H1 (cell line): ENCODE data around the gene SHISAL1. TPM values are rescaled to one million over a fixed set of nuclear protein-coding genes. Genes with fewer than 3 reads are reported as not detected.

Experiments used
- CTCF ChIA-PET: fragments of 300-600 bp; sonication (Branson Sonifier 250); formaldehyde crosslinking; loops from one replicate; lab custom pipeline; 2021; ENCODE audit not compliant: partially characterized antibody; lab: Charles Lee
- POLR2A ChIA-PET: fragments of 300-600 bp; sonication (Branson Sonifier 250); formaldehyde crosslinking; loops from one replicate; lab custom pipeline; 2021; ENCODE audit warnings: inconsistent platforms; ENCODE audit not compliant: partially characterized antibody; lab: Charles Lee
- DNase-seq, 2 experiments: peaks; one replicate each; pipeline versions ENCODE4 v3.0.0 to v3.0.0-alpha.2; 2010 to 2022; ENCODE audit warnings: low spot score in 2 of 2, low read depth in 1 of 2, mixed read lengths in 1 of 2
- FAIRE-seq: peaks from 2 replicates; lab custom pipeline; 2011; peaks lifted over from hg19 to GRCh38; lab: Jason Lieb, UNC
- H2AFZ ChIP-seq: 2 replicates; pipeline ENCODE4 v1.8.1; 2012; ENCODE audit warnings: low read length, inconsistent platforms
- H2AK5ac ChIP-seq: 2 replicates; pipeline ENCODE4 v1.6.1; 2013; ENCODE audit warnings: low read depth, low read length
- H2BK120ac ChIP-seq: replicated peaks from 2 replicates; pipeline ENCODE3; 2013; ENCODE audit warnings: low read depth, low read length, inconsistent platforms
- H2BK12ac ChIP-seq: 2 replicates; pipeline ENCODE4 v1.6.1; 2013; ENCODE audit warnings: low read depth, low read length
- H2BK15ac ChIP-seq: 2 replicates; pipeline ENCODE4 v1.6.1; 2013; ENCODE audit warnings: low read length
- H2BK20ac ChIP-seq: 2 replicates; pipeline ENCODE4 v1.6.1; 2013; ENCODE audit warnings: low read length
- H2BK5ac ChIP-seq: 2 replicates; pipeline ENCODE4 v1.6.1; 2013; ENCODE audit warnings: low read depth, low read length
- H3K14ac ChIP-seq: 2 replicates; pipeline ENCODE4 v1.6.1; 2013; ENCODE audit warnings: inconsistent platforms; ENCODE audit not compliant: insufficient read length
- H3K18ac ChIP-seq: 2 replicates; pipeline ENCODE4 v1.6.1; 2013; ENCODE audit warnings: low read length; ENCODE audit errors: extremely low read depth
- H3K23ac ChIP-seq: 2 replicates; pipeline ENCODE4 v1.6.1; 2013; ENCODE audit warnings: inconsistent platforms; ENCODE audit not compliant: insufficient read length
- H3K23me2 ChIP-seq: 2 replicates; pipeline ENCODE4 v1.6.1; 2013; ENCODE audit warnings: low read depth, low read length
- H3K27ac ChIP-seq: 2 replicates; pipeline ENCODE4 v1.6.1; 2011; ENCODE audit warnings: low read depth, low read length, inconsistent platforms
- H3K27me3 ChIP-seq, 4 experiments: replicated peaks in 1 of 4; 1 replicate in 1 of 4; 2 replicates in 3 of 4; pipeline versions ENCODE4 v1.6.1 to v1.8.1; 2011 to 2013; ENCODE audit warnings: low read length in 3 of 4, mild to moderate bottlenecking in 3 of 4, inconsistent platforms in 2 of 4, mixed read lengths in 2 of 4, moderate library complexity in 1 of 4; ENCODE audit not compliant: control insufficient read depth in 3 of 4, insufficient read depth in 3 of 4; ENCODE audit errors: extremely low read depth in 1 of 4
- H3K36me3 ChIP-seq, 4 experiments: 2 replicates each; pipeline versions ENCODE4 v1.6.1 to v1.8.1; 2011 to 2013; ENCODE audit warnings: mild to moderate bottlenecking in 4 of 4, low read length in 3 of 4, moderate library complexity in 2 of 4, control low read depth in 1 of 4, inconsistent platforms in 1 of 4; ENCODE audit not compliant: insufficient read depth in 4 of 4, control insufficient read depth in 2 of 4
- H3K4ac ChIP-seq: replicated peaks from 2 replicates; pipeline ENCODE3; 2013; ENCODE audit warnings: low read length, low read depth, mixed read lengths, inconsistent platforms; ENCODE audit not compliant: insufficient read length
- H3K4me1 ChIP-seq, 4 experiments: replicated peaks in 1 of 4; 1 replicate in 1 of 4; 2 replicates in 3 of 4; pipeline versions ENCODE4 v1.6.1 to v1.8.1; 2011 to 2013; ENCODE audit warnings: low read length in 3 of 4, inconsistent platforms in 2 of 4, mixed read lengths in 1 of 4; ENCODE audit not compliant: insufficient read depth in 4 of 4, control insufficient read depth in 3 of 4
- H3K4me2 ChIP-seq, 2 experiments: 2 replicates each; pipeline versions ENCODE4 v1.6.1 to v1.8.1; 2011 to 2013; ENCODE audit warnings: low read depth in 2 of 2, low read length in 2 of 2, control low read depth in 1 of 2, inconsistent platforms in 1 of 2, mild to moderate bottlenecking in 1 of 2; ENCODE audit not compliant: insufficient read depth in 1 of 2
- H3K4me3 ChIP-seq, 4 experiments: fragments of 200-600, 300-600 bp in 1 of 4; sonication (generic), shearing (Covaris generic), sonication (Bioruptor Twin) in 1 of 4; 2 replicates each; pipeline versions ENCODE4 v1.5.1 to v1.8.1; 2011 to 2016; ENCODE audit warnings: low read length in 4 of 4, low read depth in 3 of 4, control low read depth in 2 of 4, inconsistent platforms in 2 of 4, mild to moderate bottlenecking in 2 of 4, mixed read lengths in 1 of 4, moderate library complexity in 1 of 4; ENCODE audit not compliant: insufficient read depth in 2 of 4; ENCODE audit errors: extremely low read depth in 1 of 4
- H3K56ac ChIP-seq: replicated peaks from 2 replicates; pipeline ENCODE3; 2013; ENCODE audit warnings: low read depth, mild to moderate bottlenecking, mixed read lengths, low read length, inconsistent platforms; ENCODE audit not compliant: insufficient read length
- H3K79me1 ChIP-seq: 2 replicates; pipeline ENCODE4 v1.6.1; 2013; ENCODE audit warnings: low read depth, low read length, control low read depth
- H3K79me2 ChIP-seq, 2 experiments: 2 replicates each; pipeline versions ENCODE4 v1.6.1 to v1.8.1; 2012 to 2013; ENCODE audit warnings: low read length in 2 of 2, mild to moderate bottlenecking in 2 of 2, inconsistent platforms in 1 of 2; ENCODE audit not compliant: insufficient read depth in 2 of 2, control insufficient read depth in 1 of 2
- H3K9ac ChIP-seq, 4 experiments: replicated peaks in 1 of 4; 1 replicate in 1 of 4; 2 replicates in 3 of 4; pipeline versions ENCODE4 v1.6.1 to v1.8.1; 2011 to 2013; ENCODE audit warnings: low read depth in 3 of 4, low read length in 3 of 4, control low read depth in 2 of 4, mild to moderate bottlenecking in 2 of 4, moderate library complexity in 2 of 4, inconsistent platforms in 1 of 4; ENCODE audit errors: extremely low read depth in 1 of 4
- H3K9me3 ChIP-seq, 2 experiments: 2 replicates each; pipeline versions ENCODE4 v1.6.1 to v1.8.1; 2012 to 2013; ENCODE audit warnings: mild to moderate bottlenecking in 2 of 2, moderate library complexity in 2 of 2, control low read depth in 1 of 2, inconsistent platforms in 1 of 2, low read depth in 1 of 2, low read length in 1 of 2, mixed read lengths in 1 of 2; ENCODE audit not compliant: insufficient read depth in 2 of 2
- H4K20me1 ChIP-seq, 2 experiments: replicated peaks in 1 of 2; 2 replicates each; pipeline versions ENCODE3 to v1.8.1; 2011 to 2013; ENCODE audit warnings: inconsistent platforms in 2 of 2, low read length in 2 of 2, mild to moderate bottlenecking in 1 of 2; ENCODE audit not compliant: insufficient read depth in 2 of 2, control insufficient read depth in 1 of 2
- H4K5ac ChIP-seq: 2 replicates; pipeline ENCODE4 v1.6.1; 2013; ENCODE audit warnings: low read length, low read depth, mixed read lengths, inconsistent platforms; ENCODE audit not compliant: insufficient read length
- H4K8ac ChIP-seq: 2 replicates; pipeline ENCODE4 v1.8.0; 2013; ENCODE audit warnings: mild to moderate bottlenecking, moderate library complexity, low read length, inconsistent platforms; ENCODE audit not compliant: insufficient read depth; ENCODE audit errors: extremely low read depth
- H4K91ac ChIP-seq: replicated peaks from 2 replicates; pipeline ENCODE3; 2013; ENCODE audit warnings: low read length, mixed read lengths, inconsistent platforms; ENCODE audit not compliant: insufficient read length
- BACH1 ChIP-seq: IDR thresholded peaks from 2 replicates; pipeline ENCODE4 v1.6.1; 2012; ENCODE audit warnings: low read length, improper control_type of control experiment
- BRCA1 ChIP-seq: IDR thresholded peaks from 2 replicates; pipeline ENCODE4 v1.6.1; 2012; ENCODE audit warnings: low read depth, low read length, improper control_type of control experiment
- CBX5 ChIP-seq: fragments of 300-800, 300-1000 bp; sonication (generic); IDR thresholded peaks from 2 replicates; pipeline ENCODE4 v1.7.1; 2016; ENCODE audit warnings: antibody characterized with exemption, low read length, low read depth
- CEBPB ChIP-seq: IDR thresholded peaks from 2 replicates; pipeline ENCODE4 v1.6.1; 2012; ENCODE audit warnings: low read depth, low read length
- CHD1 ChIP-seq: IDR thresholded peaks from 2 replicates; pipeline ENCODE4 v1.6.1; 2012; ENCODE audit warnings: low read depth, low read length, improper control_type of control experiment
- CTBP2 ChIP-seq: IDR thresholded peaks from 2 replicates; pipeline ENCODE4 v1.7.0; 2011; ENCODE audit warnings: borderline replicate concordance, mild to moderate bottlenecking, moderate library complexity, mixed read lengths, low read length; ENCODE audit not compliant: insufficient read depth, insufficient read length
- GTF2F1 ChIP-seq: IDR thresholded peaks from 2 replicates; pipeline ENCODE4 v1.6.1; 2012; ENCODE audit warnings: low read depth, low read length, improper control_type of control experiment, borderline replicate concordance
- ZNF274 ChIP-seq: IDR thresholded peaks from 2 replicates; pipeline ENCODE4 v1.7.0; 2012; ENCODE audit warnings: low read length, borderline replicate concordance; ENCODE audit errors: extremely low read depth
- WGBS, 2 experiments: shearing (Covaris generic) in 1 of 2; methylation state at CpG; one replicate each; pipeline versions ENCODE4 v1.1.6 to v1.1.7; 2013 to 2015; ENCODE audit warnings: low lambda C conversion rate in 2 of 2, mixed read lengths in 2 of 2, inconsistent platforms in 1 of 2, low coverage in 1 of 2, missing lambda C conversion rate in 1 of 2; ENCODE audit not compliant: insufficient replicate concordance in 2 of 2, insufficient coverage in 1 of 2, insufficient read length in 1 of 2; ENCODE audit errors: extremely low coverage in 1 of 2, missing lambda C conversion rate in 1 of 2; 5-methylcytosine and 5-hydroxymethylcytosine counted together
- polyA plus RNA-seq, 7 experiments: library from polyadenylated mRNA; depleted of rRNA in 3 of 7; stranded (reverse) in 5 of 7; unstranded in 2 of 7; fragments of >200 nt in 5 of 7; fragments of 200-250 nt in 2 of 7; gene quantifications; 1 replicate in 5 of 7; 2 replicates in 1 of 7; 4 replicates in 1 of 7; pipeline versions ENCODE4 v1.2.1 to v1.2.3, GENCODE V29; 2011 to 2013; ENCODE audit warnings: missing spikeins in 2 of 7, mixed read lengths in 2 of 7
- total RNA-seq: library from RNA; stranded (reverse); fragmentation: NEBNext Ultra II Directional; extraction: Animal tissue kit (Norgen Biotek cat#: 25700); gene quantifications from 2 replicates; pipeline ENCODE4 v1.2.1, GENCODE V29; 2021
- TF ChIP-seq, protein P1 (sequence below), 3 experiments: IDR thresholded peaks; 1 replicate in 2 of 3; 2 replicates in 1 of 3; pipeline versions ENCODE4 v1.5.1 to v1.6.1; 2011; ENCODE audit warnings: low read length in 3 of 3, mild to moderate bottlenecking in 3 of 3, inconsistent platforms in 2 of 3, low read depth in 1 of 3, moderate library complexity in 1 of 3; ENCODE audit not compliant: insufficient read depth in 1 of 3; ENCODE audit errors: control extremely low read depth in 1 of 3

SHISAL1 gene
- total and polyA plus RNA-seq, 2 of the 8 experiments (the other 6 are each of a cell fraction or from before 2014, with no cell fraction given): 3.7 to 5.8 TPM

DNA sequence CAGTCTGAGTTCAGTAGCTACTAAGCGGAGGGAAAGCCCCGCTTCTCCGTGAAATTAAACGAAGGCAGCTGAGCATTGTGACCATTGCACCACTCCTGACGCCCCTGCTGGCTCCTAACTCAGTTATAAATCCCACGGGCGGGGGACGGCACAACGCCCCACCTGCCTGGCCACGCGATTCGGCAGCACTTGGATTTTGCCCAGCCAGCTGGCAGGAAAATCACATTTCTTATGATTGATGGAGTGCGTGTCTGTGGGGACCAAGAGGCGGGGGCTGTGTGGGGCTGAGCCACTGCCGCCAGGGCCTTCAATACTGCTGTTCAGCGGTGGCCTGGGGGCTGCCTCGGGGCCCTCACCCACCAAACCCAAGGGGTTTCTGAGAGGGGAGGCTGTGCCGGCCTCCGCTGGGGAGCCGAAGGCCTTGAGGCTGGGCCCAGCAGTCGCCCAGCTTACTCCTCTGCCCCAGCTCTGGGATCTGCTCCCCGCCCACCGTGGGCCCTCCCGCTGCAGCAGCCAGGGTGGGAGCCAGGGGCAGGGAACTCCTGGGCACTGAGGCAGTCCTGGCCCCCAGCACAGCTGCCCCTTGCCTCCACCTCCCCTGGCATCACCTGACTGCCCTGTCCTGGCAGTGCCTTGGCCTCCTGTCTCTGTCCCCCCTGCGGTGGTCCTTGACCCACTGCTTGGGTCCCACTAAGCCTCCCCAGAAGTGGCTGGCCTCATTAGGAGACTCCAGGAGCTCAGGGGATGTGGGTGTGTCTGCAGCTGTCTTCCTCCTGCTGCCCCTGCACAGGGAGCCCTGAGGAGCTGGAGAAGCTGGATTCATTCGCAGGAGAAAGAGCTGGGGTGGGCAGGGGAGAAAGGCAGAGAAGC is 30.7 kb downstream of the SHISAL1 start:
- DNase-seq: no peak
- 96% methylated on average over 26 of the region's 26 CpGs; no CpG with 5 or more reads in 1 of the 2 experiments for WGBS, 2 experiments
- no peak overlapping the region for H2AK5ac ChIP-seq
- no peak overlapping the region for H3K9ac ChIP-seq
- H4K20me1 ChIP-seq: no peaks in the 10 kb centered on the region
- ChIA-PET CTCF (interaction anchor here (0.8 to 3.8 kb wide), 7 partner anchors 9 to 270 kb away, joined by 3 to 14 read pairs (median 3); no protein-coding TSS in a partner anchor), POLR2A (no interaction called here)
- H3K36me3 ChIP-seq: no peaks in the 10 kb centered on the region
- H3K27ac ChIP-seq: no peak overlapping the region
- H2AFZ ChIP-seq: no peak overlapping the region
- peak overlapping the region; percentile 19; the same call in 1 of the 2 replicates for H3K18ac ChIP-seq
- H3K14ac ChIP-seq: no peak overlapping the region
- H3K27me3 ChIP-seq: no peaks in the 10 kb centered on the region
- no peaks in the 10 kb centered on the region for H3K9me3 ChIP-seq
- H3K79me1 ChIP-seq: no peaks in the 10 kb centered on the region
- no peak for FAIRE-seq
- no peak overlapping the region for H2BK15ac ChIP-seq
- no peaks in the 10 kb centered on the region for H3K23me2 ChIP-seq
- no peak overlapping the region for H3K23ac ChIP-seq
- no peak overlapping the region for H3K4me3 ChIP-seq
- H2BK20ac ChIP-seq: no peak overlapping the region
- H3K4ac ChIP-seq: no peak overlapping the region
- no peak overlapping the region for H4K91ac ChIP-seq
- H3K4me2 ChIP-seq: no peak overlapping the region
- H2BK12ac ChIP-seq: no peak overlapping the region
- no peak overlapping the region for H4K5ac ChIP-seq
- no peak overlapping the region for H2BK120ac ChIP-seq
- H3K4me1 ChIP-seq: peaks cover 0 to 10% (median 3%) of the 10 kb centered on the region in 4 experiments; a peak in 5 of 7 replicates
- no peaks in the 10 kb centered on the region for H3K79me2 ChIP-seq
- no peak overlapping the region for H3K56ac ChIP-seq
- no peak overlapping the region; the same call in 1 of the 2 replicates for H4K8ac ChIP-seq
- no peak overlapping the region for H2BK5ac ChIP-seq
- no peak for TF ChIP-seq BACH1
- TF ChIP-seq BRCA1: no peak
- TF ChIP-seq CHD1: no peak
- TF ChIP-seq, protein P1, sequence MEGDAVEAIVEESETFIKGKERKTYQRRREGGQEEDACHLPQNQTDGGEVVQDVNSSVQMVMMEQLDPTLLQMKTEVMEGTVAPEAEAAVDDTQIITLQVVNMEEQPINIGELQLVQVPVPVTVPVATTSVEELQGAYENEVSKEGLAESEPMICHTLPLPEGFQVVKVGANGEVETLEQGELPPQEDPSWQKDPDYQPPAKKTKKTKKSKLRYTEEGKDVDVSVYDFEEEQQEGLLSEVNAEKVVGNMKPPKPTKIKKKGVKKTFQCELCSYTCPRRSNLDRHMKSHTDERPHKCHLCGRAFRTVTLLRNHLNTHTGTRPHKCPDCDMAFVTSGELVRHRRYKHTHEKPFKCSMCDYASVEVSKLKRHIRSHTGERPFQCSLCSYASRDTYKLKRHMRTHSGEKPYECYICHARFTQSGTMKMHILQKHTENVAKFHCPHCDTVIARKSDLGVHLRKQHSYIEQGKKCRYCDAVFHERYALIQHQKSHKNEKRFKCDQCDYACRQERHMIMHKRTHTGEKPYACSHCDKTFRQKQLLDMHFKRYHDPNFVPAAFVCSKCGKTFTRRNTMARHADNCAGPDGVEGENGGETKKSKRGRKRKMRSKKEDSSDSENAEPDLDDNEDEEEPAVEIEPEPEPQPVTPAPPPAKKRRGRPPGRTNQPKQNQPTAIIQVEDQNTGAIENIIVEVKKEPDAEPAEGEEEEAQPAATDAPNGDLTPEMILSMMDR (IDR thresholded peaks at IDR 0.05; ENCODE audit: control extremely low read depth in 1 of 3, insufficient read depth in 1 of 3, low read depth in 1 of 3, low read length in 3 of 3): no peak
- no peak for TF ChIP-seq CTBP2
- TF ChIP-seq GTF2F1: no peak
- no peak for TF ChIP-seq CEBPB
- TF ChIP-seq ZNF274: no peak
- TF ChIP-seq CBX5: no peak
